Esophagus squamous epithelium (tissue), 4 donors: ENCODE results near the gene RTCB.

ENCODE experiments used
- CTCF ChIP-seq, 6 experiments: fragments of 450-650 bp in 4 of 6; fragments of 200-600 bp in 2 of 6; sonication (generic) in 2 of 6; IDR thresholded peaks; one replicate each; pipeline ENCODE4 v1.5.1; 2016 to 2019; ENCODE audit warnings: antibody characterized with exemption in 6 of 6, mild to moderate bottlenecking in 4 of 6, moderate library complexity in 4 of 6
- POLR2A ChIP-seq, 4 donors: fragments of 450-650 bp; IDR thresholded peaks; one replicate each; pipeline ENCODE4 v1.6.1; 2017; ENCODE audit warnings: antibody characterized with exemption in 4 of 4, mild to moderate bottlenecking in 4 of 4, moderate library complexity in 3 of 4

- TF ChIP-seq CTCF (IDR thresholded peaks at IDR 0.05) (no peak), POLR2A (IDR thresholded peaks at IDR 0.05) (no peak)
Measured at GRCh38 chr22:32395107-32395506, 16.9 kb downstream of the RTCB start.
